Neural progenitor cell (in vitro differentiated cells): Measurements from ENCODE around the gene NOD1. TPM values are rescaled to one million over a fixed set of nuclear protein-coding genes. Genes with fewer than 3 reads are reported as not detected.

Experiments
- DNase-seq: peaks from one replicate; pipeline ENCODE4 v3.0.0-alpha.2; 2016; ENCODE audit warnings: low spot score
- H2AFZ ChIP-seq: fragments of 200-600 bp; sonication (generic); replicated peaks from 2 replicates; pipeline ENCODE4 v1.6.1; 2016; ENCODE audit warnings: antibody characterized with exemption
- H3F3A ChIP-seq: fragments of 200-600 bp; sonication (generic); 2 replicates; pipeline ENCODE4 v1.6.1; 2016; ENCODE audit warnings: antibody characterized with exemption, low read depth
- H3K27ac ChIP-seq: fragments of 200-600 bp; sonication (generic); 2 replicates; pipeline ENCODE4 v1.5.1; 2016; ENCODE audit warnings: mild to moderate bottlenecking
- H3K27me3 ChIP-seq: fragments of 200-600 bp; sonication (generic); 2 replicates; pipeline ENCODE4 v1.6.1; 2016; ENCODE audit warnings: mild to moderate bottlenecking, moderate library complexity
- H3K36me3 ChIP-seq: fragments of 200-600 bp; sonication (generic); 2 replicates; pipeline ENCODE4 v1.5.1; 2016
- H3K4me1 ChIP-seq: fragments of 200-600 bp; sonication (generic); 2 replicates; pipeline ENCODE4 v1.6.1; 2016; ENCODE audit warnings: mixed run types
- H3K4me2 ChIP-seq: fragments of 200-600 bp; sonication (generic); 2 replicates; pipeline ENCODE4 v1.6.1; 2016
- H3K4me3 ChIP-seq: fragments of 200-600 bp; sonication (generic); 2 replicates; pipeline ENCODE4 v1.5.1; 2016
- H3K79me2 ChIP-seq: fragments of 200-600 bp; sonication (generic); 2 replicates; pipeline ENCODE4 v1.6.1; 2016; ENCODE audit warnings: low read depth
- H3K9ac ChIP-seq: fragments of 200-600 bp; sonication (generic); 2 replicates; pipeline ENCODE4 v1.6.1; 2016
- H3K9me3 ChIP-seq: fragments of 200-600 bp; sonication (generic); 2 replicates; pipeline ENCODE4 v1.5.1; 2016; ENCODE audit warnings: low read depth
- H4K20me1 ChIP-seq: fragments of 200-600 bp; sonication (generic); 2 replicates; pipeline ENCODE4 v1.6.1; 2016; ENCODE audit warnings: low read depth
- H3K27ac Mint-ChIP-seq: 3 replicates; pipeline ENCODE4 v1.8.0; 2021; ENCODE audit warnings: mixed read lengths
- H3K27me3 Mint-ChIP-seq: 2 replicates; pipeline ENCODE4 v1.8.0; 2022; ENCODE audit warnings: low read depth, mild to moderate bottlenecking, inconsistent platforms, moderate library complexity, mixed read lengths; ENCODE audit not compliant: insufficient read depth
- H3K36me3 Mint-ChIP-seq: 3 replicates; pipeline ENCODE4 v1.8.0; 2021; ENCODE audit warnings: mixed read lengths
- H3K4me1 Mint-ChIP-seq: 3 replicates; pipeline ENCODE4 v1.8.0; 2021; ENCODE audit warnings: mixed read lengths
- H3K4me3 Mint-ChIP-seq: 3 replicates; pipeline ENCODE4 v1.8.0; 2021; ENCODE audit warnings: mild to moderate bottlenecking, moderate library complexity, mixed read lengths
- H3K9me3 Mint-ChIP-seq: 3 replicates; pipeline ENCODE4 v1.8.0; 2020; ENCODE audit warnings: mixed read lengths
- CTCF ChIP-seq: fragments of 200-600 bp; sonication (generic); IDR thresholded peaks from 2 replicates; pipeline ENCODE4 v1.5.1; 2017; ENCODE audit warnings: antibody characterized with exemption, mild to moderate bottlenecking
- EZH2 ChIP-seq: fragments of 200-600 bp; sonication (generic); IDR thresholded peaks from 2 replicates; pipeline ENCODE4 v1.6.1; 2017; ENCODE audit warnings: antibody characterized with exemption, mild to moderate bottlenecking, moderate library complexity
- EZH2phosphoT487 ChIP-seq: fragments of 200-600 bp; sonication (generic); IDR thresholded peaks from 2 replicates; pipeline ENCODE4 v1.6.1; 2017; ENCODE audit warnings: antibody characterized with exemption
- total RNA-seq: library from RNA; depleted of rRNA; stranded (reverse); fragments of >200 nt; gene quantifications from 2 replicates; pipeline ENCODE4 v1.2.3, GENCODE V29; 2015; ENCODE audit warnings: low replicate concordance

NOD1 gene
- total RNA-seq, 1 donor from 2014 or later = 5.0 TPM

- H3F3A ChIP-seq = no peaks in the 10 kb centered on the region
- H3K4me2 ChIP-seq = no peak overlapping the region
- no peaks in the 10 kb centered on the region for H3K27me3 ChIP-seq
- H3K36me3 ChIP-seq = peaks cover 3% of the 10 kb centered on the region
- H3K9me3 ChIP-seq = peaks cover 6% of the 10 kb centered on the region
- DNase-seq = no peak
- TF ChIP-seq EZH2phosphoT487 (no peak), EZH2 (no peak), CTCF (no peak)
- Mint-ChIP-seq H3K4me1 (no peaks in the 10 kb centered on the region), H3K27ac (no peak overlapping the region), H3K9me3 (peaks cover 11% of the 10 kb centered on the region), H3K27me3 (no peaks in the 10 kb centered on the region), H3K36me3 (no peaks in the 10 kb centered on the region), H3K4me3 (no peak overlapping the region)
- no peak overlapping the region for H3K27ac ChIP-seq
- H2AFZ ChIP-seq = no peak overlapping the region
- H3K4me1 ChIP-seq = no peaks in the 10 kb centered on the region
- no peak overlapping the region for H3K9ac ChIP-seq
- no peak overlapping the region for H3K4me3 ChIP-seq
- no peaks in the 10 kb centered on the region for H3K79me2 ChIP-seq
- H4K20me1 ChIP-seq = no peaks in the 10 kb centered on the region
These were observed 100.3 kb downstream of the NOD1 start for GRCh38 chr7:30378275-30378674.

Other genes starting within 250 kb of the NOD1 start
- 25.5 and 37.7 TPM in 2 replicates for gene ZNRF2, start 194.2 kb downstream of the NOD1 start, total RNA-seq
- gene GGCT, start 26.0 kb upstream of the NOD1 start, total RNA-seq = 97.1 and 160 TPM in 2 replicates
- 95.9 and 116 TPM in 2 replicates for gene GARS1, start 116.1 kb upstream of the NOD1 start, total RNA-seq
- gene CRHR2, start 203.7 kb upstream of the NOD1 start, total RNA-seq = 0.19 TPM in 1 of 2 replicates, not detected in the other